Activated naive CD4-positive, alpha-beta T cell treated with anti-CD3 and anti-CD28 coated beads for 36 hours (primary cell): ENCODE data around the gene SLC4A1AP. TPM values are rescaled to one million over a fixed set of nuclear protein-coding genes. Genes with fewer than 3 reads are reported as not detected.
"Not testable (repeated sequence)": the region's sequence is repeated elsewhere in the genome, so short reads cannot be mapped to it uniquely, and the experiment has no call there.

Source experiments
- CTCF ChIA-PET: fragments of 350-600 bp; sonication (Branson Sonifier 250); formaldehyde crosslinking; loops from one replicate; lab custom pipeline; 2021; ENCODE audit warnings: antibody characterized with exemption; lab: Charles Lee
- DNase-seq: peaks from one replicate; pipeline ENCODE4 v3.0.0-alpha.2; 2020
- H3K27ac Mint-ChIP-seq: one replicate; pipeline ENCODE4 v1.8.0; 2021; ENCODE audit warnings: mild to moderate bottlenecking, mixed read lengths
- H3K27me3 Mint-ChIP-seq: one replicate; pipeline ENCODE4 v1.8.0; 2021; ENCODE audit warnings: low read depth, mixed read lengths
- H3K36me3 Mint-ChIP-seq: one replicate; pipeline ENCODE4 v1.8.0; 2021; ENCODE audit warnings: low read depth, mixed read lengths
- H3K4me1 Mint-ChIP-seq: one replicate; pipeline ENCODE4 v1.8.0; 2021; ENCODE audit warnings: low read depth, mixed read lengths
- H3K4me3 Mint-ChIP-seq: one replicate; pipeline ENCODE4 v1.8.0; 2021; ENCODE audit warnings: mild to moderate bottlenecking, moderate library complexity, mixed read lengths
- H3K9me3 Mint-ChIP-seq: one replicate; pipeline ENCODE4 v1.8.0; 2021; ENCODE audit warnings: mixed read lengths
- intact Hi-C: fragments of 100-400 bp; cut with micrococcal nuclease; formaldehyde crosslinking; loops from one replicate; pipeline ENCODE4 v1.15.1; 2023
- total RNA-seq, 2 experiments: library from RNA; stranded (reverse); gene quantifications; one replicate each; pipeline ENCODE4 v1.2.3, GENCODE V29; 2021

Gene SLC4A1AP
- total RNA-seq, 2 experiments from 2014 or later, result 21.2 to 22.2 TPM

DNA sequence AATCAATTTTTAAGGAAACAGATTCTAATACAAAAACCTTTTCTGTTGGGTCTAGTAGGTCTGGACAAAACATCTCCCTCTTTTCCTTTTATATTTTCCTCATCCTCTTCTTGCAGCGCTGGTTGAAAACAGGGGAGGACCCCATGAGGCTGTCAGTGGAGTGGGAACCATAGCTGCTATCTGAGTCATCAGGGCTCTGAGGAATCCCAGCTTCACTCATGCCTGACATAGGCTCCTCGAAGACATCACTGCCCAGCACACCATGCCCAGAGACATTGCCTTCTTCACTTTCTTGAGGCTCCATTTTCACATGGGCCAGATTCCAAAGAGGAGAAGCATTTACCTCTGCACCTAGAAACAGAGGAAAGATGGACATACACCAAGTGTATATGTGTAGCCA is 10.3 kb upstream of the SLC4A1AP start:
- peak overlapping the region; percentile 83 for H3K27ac Mint-ChIP-seq
- H3K36me3 Mint-ChIP-seq, result peaks cover 27% of the 10 kb centered on the region

DNA sequence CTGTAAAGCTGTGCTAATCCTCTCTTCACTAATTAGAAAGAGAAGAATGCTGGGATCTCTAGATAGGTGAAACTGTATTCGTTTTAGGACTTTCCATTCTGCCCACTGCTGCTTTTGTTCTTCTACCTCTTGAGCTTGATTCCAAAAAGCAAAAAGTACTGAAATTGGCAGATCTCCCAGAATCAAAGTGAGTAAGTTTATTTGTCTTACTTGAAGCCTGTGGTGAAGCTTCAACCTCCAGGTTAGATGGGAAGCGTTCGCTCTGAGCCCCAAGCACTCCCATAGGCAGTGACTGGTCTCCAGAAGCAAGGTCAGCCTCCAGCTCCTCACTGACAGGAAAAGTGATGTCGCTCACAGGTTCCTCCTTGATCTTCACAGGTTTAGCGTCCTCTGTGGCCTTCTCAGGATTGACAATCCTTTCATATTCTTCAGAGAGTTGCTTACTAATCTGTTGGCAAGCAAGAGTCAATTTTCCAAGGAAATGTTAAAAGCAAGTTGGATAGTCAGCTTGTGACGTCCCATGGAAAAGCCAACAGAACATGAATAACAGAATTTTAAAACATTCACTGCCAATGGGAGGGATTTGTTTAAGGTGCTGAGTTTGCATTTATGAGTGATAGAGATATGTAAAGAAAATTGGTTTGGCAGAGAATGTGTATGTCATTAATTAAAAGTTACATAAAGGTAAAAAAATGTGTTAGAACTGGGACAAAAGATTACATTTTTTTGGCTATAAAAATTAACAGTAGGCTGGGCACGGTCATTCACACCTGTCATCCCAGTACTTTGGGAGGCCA is 8.3 kb upstream of the SLC4A1AP start:
- H3K4me1 Mint-ChIP-seq, result peaks cover 34% of the 10 kb centered on the region
- no peaks in the 10 kb centered on the region for H3K9me3 Mint-ChIP-seq
- DNase-seq, result no peak
- peaks cover 28% of the 10 kb centered on the region for H3K36me3 Mint-ChIP-seq
- H3K4me3 Mint-ChIP-seq, result no peak overlapping the region
- CTCF ChIA-PET, result interaction anchor here (0.8 kb wide), 2 partner anchors 48 to 225 kb away, joined by 3 to 4 read pairs; no protein-coding TSS in a partner anchor
- H3K27me3 Mint-ChIP-seq, result no peaks in the 10 kb centered on the region
- H3K27ac Mint-ChIP-seq, result peak overlapping the region; percentile 39
- intact Hi-C loops, result no loop called here

More for the DNA sequence above, 10.3 kb upstream of the SLC4A1AP start:
- intact Hi-C loops, result no loop called here
- H3K27me3 Mint-ChIP-seq, result no peaks in the 10 kb centered on the region
- DNase-seq, result no peak
- CTCF ChIA-PET, result interaction anchor here (0.8 kb wide), 1 partner anchor 63 kb away, joined by 3 read pairs; no protein-coding TSS in a partner anchor
- H3K4me3 Mint-ChIP-seq, result no peak overlapping the region
- no peaks in the 10 kb centered on the region for H3K9me3 Mint-ChIP-seq
- peaks cover 24% of the 10 kb centered on the region for H3K4me1 Mint-ChIP-seq

DNA sequence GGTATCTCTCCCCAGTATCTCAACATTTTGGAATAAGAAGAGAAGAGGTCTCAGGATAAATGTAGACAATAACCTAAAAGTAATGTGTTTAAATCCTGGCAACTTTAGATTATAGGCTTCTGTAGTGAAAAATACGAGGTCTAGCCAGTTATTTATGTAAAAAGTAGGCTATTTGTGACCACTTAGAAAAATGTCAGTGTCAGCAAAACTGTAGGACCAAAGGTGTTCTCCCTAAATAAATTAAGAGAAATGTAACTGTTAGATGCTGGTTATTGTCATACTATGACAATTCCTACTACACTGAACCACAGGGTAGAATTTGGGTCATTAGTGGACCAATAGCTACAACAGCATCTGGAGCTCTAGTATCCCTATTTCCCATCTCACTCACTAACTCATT is 2.3 kb upstream of the SLC4A1AP start:
- Mint-ChIP-seq H3K4me3 (no peak overlapping the region), H3K27ac (no peak overlapping the region), H3K36me3 (peaks cover 15% of the 10 kb centered on the region), H3K9me3 (no peaks in the 10 kb centered on the region), H3K4me1 (peaks cover 41% of the 10 kb centered on the region), H3K27me3 (no peaks in the 10 kb centered on the region)
- no peak for DNase-seq
- intact Hi-C loops, result no loop called here
- CTCF ChIA-PET, result interaction anchor here (0.9 kb wide), 1 partner anchor 22 kb away, joined by 5 read pairs; no protein-coding TSS in a partner anchor

- no peaks in the 10 kb centered on the region for H3K9me3 Mint-ChIP-seq
- intact Hi-C loops, result no loop called here
- peaks cover 23% of the 10 kb centered on the region for H3K36me3 Mint-ChIP-seq
Measured at GRCh38 chr2:27664154-27664574, 475 bp downstream of the SLC4A1AP start.

GRCh38 chr2:27664622-27665363 is 1.1 kb downstream of the SLC4A1AP start:
- CTCF ChIA-PET, result interaction anchor here (1.8 to 2.0 kb wide), 2 partner anchors 18 to 19 kb away, joined by 11 to 12 read pairs; no protein-coding TSS in a partner anchor
- Mint-ChIP-seq H3K36me3 (peaks cover 20% of the 10 kb centered on the region), H3K9me3 (no peaks in the 10 kb centered on the region), H3K27me3 (no peaks in the 10 kb centered on the region), H3K4me3 (peak overlapping the region; percentile 98), H3K4me1 (peaks cover 40% of the 10 kb centered on the region), H3K27ac (peak overlapping the region; percentile 52)
- no peak for DNase-seq
- intact Hi-C loops, result no loop called here

More at GRCh38 chr2:27664154-27664574, 475 bp downstream of the SLC4A1AP start:
- H3K27me3 Mint-ChIP-seq, result no peaks in the 10 kb centered on the region
- CTCF ChIA-PET, result interaction anchor here (0.8 to 2.0 kb wide), 3 partner anchors 19 to 385 kb away, joined by 3 to 12 read pairs (median 7); partner anchors contain the start of genes CCDC121 and GPN1
- no peak for DNase-seq
- peak overlapping the region; percentile 99 for H3K27ac Mint-ChIP-seq
- peaks cover 46% of the 10 kb centered on the region for H3K4me1 Mint-ChIP-seq
- H3K4me3 Mint-ChIP-seq, result peak overlapping the region; percentile 98

DNA sequence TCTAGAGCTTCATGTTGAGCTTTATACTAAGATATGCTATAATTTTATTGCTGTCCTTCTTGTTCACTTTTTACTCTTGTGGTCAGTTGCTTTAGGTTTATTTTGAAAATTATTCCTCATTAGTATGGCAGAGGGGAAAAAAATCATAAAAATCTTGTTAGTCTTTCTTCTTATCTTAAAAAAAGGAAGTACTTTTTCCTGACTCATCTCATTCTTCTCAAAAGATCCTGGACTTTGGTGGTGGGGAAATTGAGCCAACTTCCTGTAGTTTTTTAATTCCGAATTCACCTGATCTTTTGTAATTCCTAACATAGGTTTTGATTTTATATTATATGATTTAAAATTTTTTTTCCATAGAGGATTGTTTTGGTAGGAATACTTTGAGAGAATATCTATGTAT is 3.8 kb downstream of the SLC4A1AP start:
- intact Hi-C loops, result no loop called here
- Mint-ChIP-seq H3K27ac (no peak overlapping the region), H3K4me1 (peaks cover 37% of the 10 kb centered on the region), H3K9me3 (no peaks in the 10 kb centered on the region), H3K36me3 (peaks cover 18% of the 10 kb centered on the region), H3K27me3 (no peaks in the 10 kb centered on the region), H3K4me3 (no peak overlapping the region)
- CTCF ChIA-PET, result interaction anchor here (2.4 kb wide), 1 partner anchor 16 kb away, joined by 11 read pairs; no protein-coding TSS in a partner anchor
- DNase-seq, result no peak

GRCh38 chr2:27671235-27671634 is 7.5 kb downstream of the SLC4A1AP start:
- no peak for DNase-seq
- H3K27me3 Mint-ChIP-seq, result no peaks in the 10 kb centered on the region
- no peaks in the 10 kb centered on the region for H3K9me3 Mint-ChIP-seq
- CTCF ChIA-PET, result interaction anchor here (3.4 kb wide), 1 partner anchor 12 kb away, joined by 18 read pairs; no protein-coding TSS in a partner anchor
- H3K36me3 Mint-ChIP-seq, result peaks cover 27% of the 10 kb centered on the region
- intact Hi-C loops, result no loop called here
- peaks cover 16% of the 10 kb centered on the region for H3K4me1 Mint-ChIP-seq
- H3K27ac Mint-ChIP-seq, result no peak overlapping the region
- no peak overlapping the region for H3K4me3 Mint-ChIP-seq

- H3K27me3 Mint-ChIP-seq, result no peaks in the 10 kb centered on the region
- H3K27ac Mint-ChIP-seq, result no peak overlapping the region
- peaks cover 27% of the 10 kb centered on the region for H3K36me3 Mint-ChIP-seq
- CTCF ChIA-PET, result interaction anchor here (3.4 kb wide), 1 partner anchor 10 kb away, joined by 18 read pairs; no protein-coding TSS in a partner anchor
- intact Hi-C loops, result no loop called here
- no peak for DNase-seq
- H3K9me3 Mint-ChIP-seq, result no peaks in the 10 kb centered on the region
- H3K4me1 Mint-ChIP-seq, result peaks cover 8% of the 10 kb centered on the region
- no peak overlapping the region for H3K4me3 Mint-ChIP-seq
Measured at GRCh38 chr2:27672723-27673486, 9.2 kb downstream of the SLC4A1AP start.

DNA sequence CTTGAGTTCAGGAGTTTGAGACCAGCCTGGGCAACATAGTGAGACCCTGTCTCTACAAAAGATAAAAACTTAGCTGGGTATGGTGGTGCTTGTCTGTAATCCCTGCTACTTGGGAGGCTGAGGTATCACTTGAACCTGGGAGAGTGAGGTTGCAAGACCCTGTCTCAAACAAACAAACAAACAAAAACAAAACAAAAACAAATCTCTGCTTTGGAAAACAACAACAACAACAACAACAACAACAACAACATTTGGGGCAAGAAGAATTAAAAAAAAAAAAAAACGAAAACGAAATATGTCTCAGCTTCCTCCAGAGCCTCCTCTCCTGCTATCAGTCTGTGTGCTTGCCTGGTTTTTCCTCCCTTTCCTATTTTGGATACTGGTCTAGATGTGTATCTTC is 16.9 kb downstream of the SLC4A1AP start:
- no peaks in the 10 kb centered on the region for H3K27me3 Mint-ChIP-seq
- CTCF ChIA-PET, result interaction anchor here (0.6 to 4.7 kb wide), 3 partner anchors 24 to 401 kb away, joined by 4 to 30 read pairs (median 29); partner anchors contain the start of gene NRBP1
- peaks cover 25% of the 10 kb centered on the region for H3K4me1 Mint-ChIP-seq
- H3K9me3 Mint-ChIP-seq, result no peaks in the 10 kb centered on the region
- H3K4me3 Mint-ChIP-seq, result no peak overlapping the region
- peaks cover 22% of the 10 kb centered on the region for H3K36me3 Mint-ChIP-seq
- DNase-seq, result no peak
- intact Hi-C loops, result loop anchor here (5.0 kb wide), 3 partner anchors 98 to 428 kb away; partner anchors contain the start of genes EIF2B4, SNX17 and ZNF512
- H3K27ac Mint-ChIP-seq, result no peak overlapping the region

DNA sequence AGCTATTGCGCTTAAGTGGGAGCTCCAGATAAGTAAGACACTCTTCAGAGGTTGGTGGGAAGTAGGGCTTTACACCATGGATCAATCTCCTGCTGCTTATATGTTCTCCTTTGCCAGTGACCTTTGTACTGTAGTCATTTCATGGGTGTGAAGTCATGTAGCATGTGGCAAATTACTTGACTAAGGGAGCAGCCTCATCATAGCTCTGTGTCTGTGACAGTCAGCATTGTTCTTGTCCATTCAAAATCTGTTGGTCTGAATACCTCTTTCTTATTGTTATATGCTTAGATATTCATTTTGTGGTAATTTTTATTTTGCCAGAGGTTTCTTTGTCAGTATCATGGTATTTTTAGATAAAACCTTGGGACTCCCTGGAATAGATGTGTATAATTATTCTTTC is 18.2 kb downstream of the SLC4A1AP start:
- H3K4me1 Mint-ChIP-seq, result peaks cover 25% of the 10 kb centered on the region
- H3K27ac Mint-ChIP-seq, result peak overlapping the region; percentile 87
- no peaks in the 10 kb centered on the region for H3K9me3 Mint-ChIP-seq
- H3K27me3 Mint-ChIP-seq, result no peaks in the 10 kb centered on the region
- H3K4me3 Mint-ChIP-seq, result no peak overlapping the region
- DNase-seq, result no peak
- H3K36me3 Mint-ChIP-seq, result peaks cover 19% of the 10 kb centered on the region
- CTCF ChIA-PET, result interaction anchor here (0.6 to 4.7 kb wide), 12 partner anchors 14 to 406 kb away, joined by 3 to 30 read pairs (median 11); partner anchors contain the start of genes CCDC121, GPN1, NRBP1 and SLC4A1AP
- intact Hi-C loops, result loop anchor here (1.0 to 5.0 kb wide), 5 partner anchors 19 to 430 kb away; partner anchors contain the start of genes CCDC121, EIF2B4, GPN1 and SLC4A1AP

GRCh38 chr2:27682334-27682771 is 18.7 kb downstream of the SLC4A1AP start:
- peak; percentile 46 for DNase-seq
- Mint-ChIP-seq H3K4me1 (peaks cover 25% of the 10 kb centered on the region), H3K36me3 (peaks cover 19% of the 10 kb centered on the region), H3K27ac (peak overlapping the region; percentile 87)
- not testable (repeated sequence) for H3K9me3 Mint-ChIP-seq, H3K27me3 Mint-ChIP-seq, H3K4me3 Mint-ChIP-seq
- CTCF ChIA-PET, result interaction anchor here (0.5 to 4.7 kb wide), 31 partner anchors 9 to 834 kb away, joined by 3 to 30 read pairs (median 6); partner anchors contain the start of genes CCDC121, GPN1, NRBP1 and PPM1G
- intact Hi-C loops, result loop anchor here (1.0 to 5.0 kb wide), 5 partner anchors 19 to 430 kb away; partner anchors contain the start of genes CCDC121, EIF2B4, GPN1 and SLC4A1AP
